K562 (cell line): ENCODE results near the gene NRSN2. TPM values are rescaled to one million over a fixed set of nuclear protein-coding genes. Genes with fewer than 3 reads are reported as not detected.
A peak's percentile ranks its signal among the peaks of the same experiment; 100 is the strongest.

ENCODE experiments used
- ARHGAP35 ChIP-seq: fragments of 450-650 bp; IDR thresholded peaks from 2 replicates; pipeline ENCODE4 v1.6.1; 2018; ENCODE audit not compliant: partially characterized antibody
- CBFB ChIP-seq: sonication (generic); formaldehyde crosslinking; IDR thresholded peaks from 2 replicates; pipeline ENCODE4 v1.4.0; 2020; ENCODE audit warnings: mild to moderate bottlenecking, missing genetic modification reagents
- E2F4 ChIP-seq: sonication (generic); formaldehyde crosslinking; IDR thresholded peaks from 2 replicates; pipeline ENCODE4 v1.8.0; 2022; ENCODE audit warnings: mild to moderate bottlenecking, low read depth, missing genetic modification reagents
- E2F6 ChIP-seq, 2 experiments: IDR thresholded peaks; 2 replicates each; pipeline ENCODE4 v1.6.1; 2011; ENCODE audit warnings: borderline replicate concordance in 1 of 2, control low read depth in 1 of 2, low read depth in 1 of 2, low read length in 1 of 2, mild to moderate bottlenecking in 1 of 2, mixed read lengths in 1 of 2, moderate library complexity in 1 of 2; ENCODE audit not compliant: insufficient read depth in 1 of 2, insufficient read length in 1 of 2, poor library complexity in 1 of 2, severe bottlenecking in 1 of 2; ENCODE audit errors: extremely low read depth in 1 of 2
- GTF3C2 ChIP-seq: IDR thresholded peaks from 3 replicates; pipeline ENCODE4 v1.6.1; 2011; ENCODE audit warnings: borderline replicate concordance, mild to moderate bottlenecking, moderate library complexity; ENCODE audit not compliant: insufficient read length; ENCODE audit errors: extremely low read depth
- MAFF ChIP-seq: IDR thresholded peaks from 2 replicates; pipeline ENCODE4 v1.6.1; 2012; ENCODE audit warnings: low read length, improper control_type of control experiment
- MITF ChIP-seq: IDR thresholded peaks from 2 replicates; pipeline ENCODE4 v1.6.1; 2014; ENCODE audit warnings: antibody characterized with exemption
- NUFIP1 ChIP-seq: fragments of 450-650 bp; IDR thresholded peaks from 2 replicates; pipeline ENCODE4 v1.6.1; 2018; ENCODE audit not compliant: partially characterized antibody
- PTTG1 ChIP-seq: fragments of 450-650 bp; IDR thresholded peaks from 2 replicates; pipeline ENCODE4 v1.6.1; 2016; ENCODE audit warnings: low read depth, mild to moderate bottlenecking, missing genetic modification characterization, missing compliant biosample characterization
- RBM14 ChIP-seq: fragments of 200-400 bp; formaldehyde crosslinking; IDR thresholded peaks from 2 replicates; pipeline ENCODE4 v1.6.1; 2018; ENCODE audit warnings: low read depth, mild to moderate bottlenecking, low read length, moderate library complexity, borderline replicate concordance; ENCODE audit not compliant: insufficient read depth
- RNF219 ChIP-seq: fragments of 250-450 bp; sonication (Bioruptor Pico); IDR thresholded peaks from 2 replicates; pipeline ENCODE4 v1.5.0; 2022; ENCODE audit warnings: mild to moderate bottlenecking
- SIRT6 ChIP-seq: IDR thresholded peaks from one replicate; pipeline ENCODE4 v1.6.1; 2012; ENCODE audit warnings: low read depth, mild to moderate bottlenecking, control low read depth, inconsistent platforms, low read length, moderate library complexity
- SMC3 ChIP-seq: conservative IDR thresholded peaks from 2 replicates; pipeline ENCODE4 v1.6.1; 2011; ENCODE audit warnings: low read depth, low read length, improper control_type of control experiment; ENCODE audit not compliant: insufficient read depth
- TAF7 ChIP-seq: fragments of 450-650 bp; IDR thresholded peaks from 2 replicates; pipeline ENCODE4 v1.6.1; 2016; ENCODE audit warnings: missing genetic modification characterization, missing compliant biosample characterization
- TAF9B ChIP-seq: fragments of 450-650 bp; IDR thresholded peaks from 2 replicates; pipeline ENCODE4 v1.6.1; 2018; ENCODE audit warnings: mild to moderate bottlenecking; ENCODE audit not compliant: partially characterized antibody
- ZFX ChIP-seq: sonication (generic); formaldehyde crosslinking; IDR thresholded peaks from 2 replicates; pipeline ENCODE4 v1.8.0; 2022; ENCODE audit warnings: mild to moderate bottlenecking, missing genetic modification reagents, moderate library complexity
- ZNF282 ChIP-seq: sonication (generic); formaldehyde crosslinking; IDR thresholded peaks from 2 replicates; pipeline ENCODE4 v1.8.1; 2023; ENCODE audit warnings: missing genetic modification reagents
- ZNF695 ChIP-seq: fragments of 450-650 bp; formaldehyde crosslinking; IDR thresholded peaks from 2 replicates; pipeline ENCODE4 v1.4.0; 2020; ENCODE audit warnings: mild to moderate bottlenecking, moderate library complexity
- polyA plus RNA-seq, 8 experiments: library from polyadenylated mRNA; depleted of rRNA in 4 of 8; stranded (reverse) in 5 of 8; unstranded in 3 of 8; fragments of >200 nt; fragmentation: Nextera tagmentation in 2 of 8; fragmentation: Illumina TruSeq in 1 of 8; extraction: Ambion mirVana in 2 of 8; extraction: Trizol in 1 of 8; gene quantifications; 2 replicates each; pipeline versions ENCODE4 v1.2.1 to v1.2.3, GENCODE V29; 2011 to 2014; ENCODE audit warnings: inconsistent platforms in 1 of 8, missing spikeins in 1 of 8
- total RNA-seq, 7 experiments: library from RNA; depleted of rRNA in 6 of 7; stranded (reverse); fragments of >200 nt in 6 of 7; fragmentation: Illumina TruSeq in 2 of 7; extraction: Trizol in 2 of 7; gene quantifications; 2 replicates each; pipeline versions ENCODE4 v1.2.1 to v1.2.3, GENCODE V29; 2011 to 2021; ENCODE audit warnings: low replicate concordance in 1 of 7

NRSN2 gene
- total and polyA plus RNA-seq, 9 of the 15 experiments (the other 6 are each of a cell fraction or from before 2014, with no cell fraction given), result 7.5 to 29.7 (median 11.1) TPM

DNA sequence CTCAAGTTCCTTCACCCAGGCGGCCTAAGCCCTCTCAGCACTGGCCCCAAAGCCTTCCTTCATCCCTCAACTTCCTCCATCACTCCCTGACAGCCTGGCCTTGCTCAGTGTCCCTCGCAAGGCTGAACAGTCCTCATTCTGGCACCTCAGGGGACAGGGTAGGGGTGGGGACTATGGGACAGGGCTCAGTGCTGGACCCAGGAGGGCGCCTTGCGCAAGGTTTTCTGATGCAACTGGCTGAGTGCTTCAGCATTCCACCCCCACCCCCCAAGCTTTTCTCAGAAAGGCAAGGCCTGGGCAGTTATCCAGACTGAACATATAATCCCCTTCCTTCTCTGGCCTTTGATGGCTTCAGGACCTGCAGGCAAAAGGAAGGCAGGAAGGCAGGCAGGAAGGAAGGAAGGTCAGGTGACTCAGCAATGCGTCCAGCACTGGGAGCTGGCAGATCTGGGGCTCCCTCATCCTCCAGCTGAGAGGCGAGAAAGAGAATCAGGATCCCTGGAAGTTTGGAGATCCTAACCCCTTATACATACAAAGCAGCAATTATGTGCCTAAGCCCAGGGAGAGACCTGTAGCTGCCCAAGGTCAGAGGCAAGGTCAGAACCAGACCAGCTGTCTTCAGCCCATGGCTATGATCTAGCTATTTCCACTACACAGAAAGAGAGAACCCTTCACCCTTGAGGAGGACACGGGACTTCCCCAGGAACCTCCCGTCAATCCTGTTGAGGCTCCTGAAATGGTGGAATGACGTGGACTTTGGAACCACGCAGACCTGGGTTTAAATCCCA, 25.0 kb downstream of the NRSN2 start (continued):
- TF ChIP-seq E2F4 (CRISPR knock-in tag) (no peak), PTTG1 (tag) (no peak; the same call in none of the 2 replicates), RBM14 (no peak), SMC3 (no peak), ARHGAP35 (no peak), TAF7 (0 out of 2 replicates have a peak, but pooled peaks have one; percentile 8), CBFB (CRISPR knock-in tag) (no peak), SIRT6 (no peak), GTF3C2 (no peak), NUFIP1 (no peak), ZNF282 (no peak), ZNF695 (CRISPR knock-in tag) (no peak), ZFX (CRISPR knock-in tag) (peak; percentile 75), MAFF (peak; percentile 72; the same call in 1 of the 2 replicates), TAF9B (peak; percentile 91), MITF (no peak), E2F6 (IDR thresholded peaks at IDR 0.05; ENCODE audit: borderline replicate concordance in 1 of 2, extremely low read depth in 1 of 2, insufficient read depth in 1 of 2, insufficient read length in 1 of 2, low read depth in 1 of 2, low read length in 1 of 2, poor library complexity in 1 of 2, severe bottlenecking in 1 of 2) (peak in 1 of 2 experiments; percentile 27), RNF219 (CRISPR knock-in tag) (no peak)
